Muscle of leg (tissue), 11 donors: ENCODE measurements around the gene MKNK2. TPM values are rescaled to one million over a fixed set of nuclear protein-coding genes. Genes with fewer than 3 reads are reported as not detected.
"Not testable (repeated sequence)": the region's sequence is repeated elsewhere in the genome, so short reads cannot be mapped to it uniquely, and the experiment has no call there.

Source experiments
- DNase-seq: peaks from one replicate; pipeline ENCODE4 v3.0.0; 2013
- H3K27ac ChIP-seq: one replicate; pipeline ENCODE4 v1.5.1; 2013; ENCODE audit warnings: mild to moderate bottlenecking, low read length, control low read depth
- H3K27me3 ChIP-seq: one replicate; pipeline ENCODE4 v1.6.1; 2013; ENCODE audit warnings: low read length; ENCODE audit not compliant: control insufficient read depth, insufficient read depth
- H3K36me3 ChIP-seq: one replicate; pipeline ENCODE4 v1.6.1; 2013; ENCODE audit warnings: low read length; ENCODE audit not compliant: control insufficient read depth, insufficient read depth
- H3K4me1 ChIP-seq: one replicate; pipeline ENCODE4 v1.6.1; 2013; ENCODE audit warnings: low read length; ENCODE audit not compliant: control insufficient read depth, insufficient read depth
- H3K4me3 ChIP-seq: one replicate; pipeline ENCODE4 v1.5.1; 2013; ENCODE audit warnings: low read length, control low read depth
- H3K9me3 ChIP-seq: replicated peaks from 2 replicates; pipeline ENCODE4 v1.6.1; 2013; ENCODE audit warnings: low read depth, low read length; ENCODE audit not compliant: control insufficient read depth
- WGBS: methylation state at CpG from one replicate; pipeline ENCODE4 v1.1.5; 2013; ENCODE audit warnings: missing lambda C conversion rate; ENCODE audit not compliant: insufficient coverage; 5-methylcytosine and 5-hydroxymethylcytosine counted together
- polyA plus RNA-seq, 8 donors: library from polyadenylated mRNA; unstranded; fragments of 120-200 nt; gene quantifications; one replicate each; pipeline versions ENCODE4 v1.2.1 to v1.2.3, GENCODE V29; 2013; ENCODE audit warnings: inconsistent platforms in 1 of 8, low replicate concordance in 1 of 8; ENCODE audit not compliant: insufficient read length in 8 of 8, insufficient read depth in 1 of 8
- total RNA-seq: library from RNA; stranded (reverse); fragments of 120-200 nt; gene quantifications from one replicate; pipeline ENCODE4 v1.2.4, GENCODE V29; 2013

Gene MKNK2
- total and polyA plus RNA-seq, 9 donors: 56.9 to 115 (median 75.3) TPM

DNA sequence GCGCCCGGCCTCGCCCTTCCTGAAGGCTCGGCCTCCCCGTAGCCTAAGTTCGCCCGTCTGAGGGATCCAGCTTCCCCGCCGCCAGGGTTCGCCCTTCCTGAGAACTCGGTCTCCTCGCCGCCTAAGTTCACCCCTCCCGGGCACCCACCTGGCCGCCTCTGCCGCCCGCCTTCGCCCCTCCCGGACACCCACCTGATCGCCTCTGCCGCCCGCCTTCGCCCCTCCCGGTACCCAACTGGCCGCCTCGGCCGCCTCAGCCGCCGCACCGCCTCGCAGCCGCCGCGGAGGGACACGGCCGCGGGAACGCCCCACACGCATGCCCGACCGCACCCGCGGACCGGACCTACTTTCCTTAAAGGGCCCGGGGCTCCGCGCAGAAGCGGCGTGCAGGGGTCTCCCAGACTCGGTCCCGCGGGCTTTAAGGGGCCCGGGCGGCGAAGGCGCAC, 45.0 kb upstream of the MKNK2 start, which contains the start of gene MOB3A:
Gene MOB3A (minus strand): TSS at position 293 of the 446 bp plus-strand sequence. CDS start 17,766 bp downstream, outside the sequence.
- DNase-seq: peak; percentile 97
- Histone ChIP-seq H3K4me1 (peaks cover 28% of the 10 kb centered on the region), H3K27me3 (no peaks in the 10 kb centered on the region), H3K9me3 (no peaks in the 10 kb centered on the region), H3K27ac (peak within 1 kb of the TSS; percentile 92), H3K36me3 (peaks cover 40% of the 10 kb centered on the region), H3K4me3 (peak within 1 kb of the TSS; percentile 78)
- WGBS: under 1% methylated on average over 56 of the region's 56 CpGs

DNA sequence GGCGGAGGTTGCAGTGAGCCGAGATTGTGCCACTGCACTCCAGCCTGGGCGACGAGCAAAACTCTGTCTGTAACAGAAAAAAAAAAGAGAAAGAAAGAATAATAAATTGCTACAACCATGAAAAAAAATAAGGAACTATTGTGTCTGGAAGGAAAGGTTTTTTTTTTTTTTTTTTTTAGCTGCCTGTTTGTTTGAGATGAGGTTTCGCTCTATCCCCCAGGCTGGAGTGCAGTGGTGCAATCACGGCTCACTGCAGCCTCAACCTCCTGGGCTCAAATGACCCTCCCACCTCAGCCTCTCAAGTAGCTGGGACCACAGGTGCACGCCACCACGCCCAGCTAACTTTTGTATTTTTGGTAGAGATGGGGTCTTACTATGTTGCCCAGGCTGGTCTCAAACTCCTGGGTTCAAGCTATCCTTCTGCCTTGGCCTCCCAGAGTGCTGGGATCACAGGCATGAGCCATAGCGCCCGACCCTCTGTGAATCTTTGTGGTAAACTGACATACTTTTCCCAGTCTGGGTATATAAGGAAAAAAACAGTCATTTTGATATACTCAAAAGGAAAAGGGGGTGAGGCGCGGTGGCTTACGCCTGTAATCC, 41.0 kb upstream of the MKNK2 start:
- not testable (repeated sequence) for H3K4me3 ChIP-seq, DNase-seq, H3K27ac ChIP-seq, H3K9me3 ChIP-seq, H3K27me3 ChIP-seq
- H3K36me3 ChIP-seq: peaks cover 23% of the 10 kb centered on the region
- H3K4me1 ChIP-seq: peaks cover 38% of the 10 kb centered on the region
- WGBS: no CpG with 5 or more reads among the region's 13 CpGs

DNA sequence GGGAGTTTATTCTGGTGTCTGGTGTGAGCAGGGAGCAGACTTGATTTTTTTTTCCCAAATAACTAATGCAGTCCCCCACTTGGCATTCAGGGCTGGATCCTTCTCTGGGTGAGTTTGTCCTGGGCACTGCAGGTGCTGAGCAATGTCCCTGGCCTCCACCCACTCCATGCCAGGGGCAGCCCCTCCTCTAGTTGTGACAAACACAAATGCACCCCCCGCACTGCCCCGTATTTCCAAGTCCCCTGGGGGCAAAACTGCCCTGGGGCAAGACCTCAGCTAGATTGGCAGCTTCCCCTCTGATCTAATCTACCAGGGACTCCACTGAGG, 38.6 kb upstream of the MKNK2 start:
- DNase-seq: no peak
- H3K36me3 ChIP-seq: peaks cover 34% of the 10 kb centered on the region
- no peaks in the 10 kb centered on the region for H3K9me3 ChIP-seq
- H3K4me1 ChIP-seq: peaks cover 29% of the 10 kb centered on the region
- WGBS: 35% methylated on average over 2 of the region's 2 CpGs
- H3K4me3 ChIP-seq: no peak overlapping the region
- H3K27ac ChIP-seq: peak overlapping the region; percentile 9
- no peaks in the 10 kb centered on the region for H3K27me3 ChIP-seq

DNA sequence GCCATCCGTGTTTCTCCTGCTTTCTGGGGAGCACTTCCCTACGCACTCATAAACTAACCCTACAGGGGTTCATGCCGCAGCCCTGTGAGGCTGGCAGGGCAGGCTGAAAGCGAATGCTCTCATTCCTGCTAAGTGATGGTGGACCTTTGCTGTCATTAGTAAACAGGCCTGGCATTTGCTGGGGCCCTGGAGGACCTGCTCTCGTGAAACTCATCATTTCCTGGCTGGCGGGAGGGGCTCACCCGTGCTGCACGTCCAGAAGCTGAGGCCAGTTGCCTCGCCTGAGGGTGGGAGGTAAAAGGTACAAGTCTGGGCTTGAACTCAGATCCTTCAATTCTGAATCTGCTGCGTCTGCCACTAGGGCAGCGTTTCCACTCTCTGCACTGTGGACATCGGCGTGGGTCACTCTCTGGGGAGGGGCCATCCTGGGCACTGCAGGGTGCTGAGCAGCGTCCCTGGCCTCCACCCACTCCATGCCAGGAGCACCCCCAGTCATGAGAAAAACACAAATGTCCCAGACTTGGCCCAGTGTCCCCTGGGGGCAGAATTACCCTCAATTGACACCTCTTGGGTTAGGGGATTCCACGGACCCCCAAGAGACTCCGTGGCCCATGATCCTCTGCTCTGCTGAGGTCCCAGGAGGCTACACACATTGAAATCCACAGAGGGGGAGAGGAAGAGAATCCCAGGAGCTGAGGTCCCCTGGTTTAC, 38.1 kb upstream of the MKNK2 start:
- H3K27me3 ChIP-seq: no peaks in the 10 kb centered on the region
- H3K36me3 ChIP-seq: peaks cover 31% of the 10 kb centered on the region
- no peak overlapping the region for H3K4me3 ChIP-seq
- WGBS: 67% methylated on average over 9 of the region's 16 CpGs
- peaks cover 24% of the 10 kb centered on the region for H3K4me1 ChIP-seq
- no peak for DNase-seq
- H3K9me3 ChIP-seq: no peaks in the 10 kb centered on the region
- H3K27ac ChIP-seq: peak overlapping the region; percentile 9

DNA sequence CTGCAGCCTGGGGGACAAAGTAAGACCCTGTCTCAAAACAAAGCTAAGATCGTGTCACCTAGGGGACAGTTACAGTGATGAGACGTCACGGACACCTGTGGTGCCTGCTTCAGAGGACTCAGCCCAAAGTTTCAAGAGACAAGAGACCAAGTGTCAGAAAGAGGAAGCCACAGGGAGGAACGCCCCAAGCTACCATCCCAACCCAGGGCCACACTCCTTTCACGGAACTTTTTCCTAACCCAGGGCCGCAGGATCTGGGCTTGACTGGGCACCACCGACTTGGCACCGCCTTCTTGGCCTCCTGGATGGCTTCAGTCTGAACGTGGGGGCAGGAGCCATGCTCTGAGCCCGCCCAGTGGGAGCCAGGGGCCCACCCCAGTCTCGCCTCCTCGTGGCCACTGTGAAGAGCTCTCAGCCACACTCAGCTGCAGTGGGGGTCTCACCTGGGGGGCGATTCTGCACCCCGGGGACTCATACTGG, 36.6 kb upstream of the MKNK2 start:
- no peak overlapping the region for H3K27ac ChIP-seq
- H3K36me3 ChIP-seq: peaks cover 28% of the 10 kb centered on the region
- H3K9me3 ChIP-seq: no peaks in the 10 kb centered on the region
- H3K27me3 ChIP-seq: no peaks in the 10 kb centered on the region
- DNase-seq: no peak
- H3K4me3 ChIP-seq: no peak overlapping the region
- peaks cover 27% of the 10 kb centered on the region for H3K4me1 ChIP-seq
- 73% methylated on average over 10 of the region's 14 CpGs for WGBS

DNA sequence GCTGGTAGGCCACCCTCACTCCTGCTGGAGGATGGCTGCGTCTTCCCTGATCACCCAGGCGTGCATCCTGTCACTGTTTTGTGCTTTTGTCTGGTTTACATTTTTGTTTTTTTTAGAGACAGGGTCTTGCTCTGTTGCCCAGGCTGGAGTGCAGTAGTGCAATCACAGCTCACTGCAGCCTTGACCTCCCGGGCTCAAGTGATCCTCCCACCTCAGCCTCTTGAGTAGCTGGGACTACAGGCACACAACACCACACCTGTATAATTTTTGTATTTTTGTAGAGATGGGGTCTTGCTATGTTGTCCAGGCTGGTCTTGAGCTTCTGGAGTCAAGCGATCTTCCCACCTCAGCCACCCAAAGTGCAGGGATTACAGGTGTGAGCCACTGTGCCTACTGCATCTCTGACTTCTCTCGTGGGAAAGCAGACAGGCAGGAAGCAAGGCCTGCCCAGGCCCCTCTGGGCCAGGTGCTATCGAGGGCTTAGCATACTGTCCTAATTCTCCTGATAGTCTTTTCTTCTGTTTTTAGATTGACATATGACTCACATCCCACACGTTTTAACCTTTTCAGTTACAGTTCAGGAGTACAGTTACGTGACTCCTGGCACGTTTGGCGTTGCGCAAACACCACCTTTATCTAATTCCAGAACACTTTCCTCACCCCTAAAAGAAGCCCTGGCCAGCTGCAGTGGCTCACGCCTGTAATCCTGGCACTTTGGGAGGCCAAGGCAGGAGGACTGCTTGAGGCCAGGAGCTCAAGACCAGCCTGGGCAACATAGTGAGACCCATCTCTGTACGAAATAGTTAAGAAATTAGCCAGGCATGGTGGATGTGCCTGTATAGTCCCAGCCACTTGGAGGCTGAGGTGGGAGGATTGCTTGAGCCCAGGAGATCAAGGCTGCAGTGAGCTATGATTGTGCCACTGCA, 35.9 kb upstream of the MKNK2 start:
- peaks cover 27% of the 10 kb centered on the region for H3K4me1 ChIP-seq
- not testable (repeated sequence) for H3K4me3 ChIP-seq, H3K27ac ChIP-seq, DNase-seq, H3K27me3 ChIP-seq, H3K9me3 ChIP-seq
- 72% methylated on average over 10 of the region's 13 CpGs for WGBS
- peaks cover 28% of the 10 kb centered on the region for H3K36me3 ChIP-seq

DNA sequence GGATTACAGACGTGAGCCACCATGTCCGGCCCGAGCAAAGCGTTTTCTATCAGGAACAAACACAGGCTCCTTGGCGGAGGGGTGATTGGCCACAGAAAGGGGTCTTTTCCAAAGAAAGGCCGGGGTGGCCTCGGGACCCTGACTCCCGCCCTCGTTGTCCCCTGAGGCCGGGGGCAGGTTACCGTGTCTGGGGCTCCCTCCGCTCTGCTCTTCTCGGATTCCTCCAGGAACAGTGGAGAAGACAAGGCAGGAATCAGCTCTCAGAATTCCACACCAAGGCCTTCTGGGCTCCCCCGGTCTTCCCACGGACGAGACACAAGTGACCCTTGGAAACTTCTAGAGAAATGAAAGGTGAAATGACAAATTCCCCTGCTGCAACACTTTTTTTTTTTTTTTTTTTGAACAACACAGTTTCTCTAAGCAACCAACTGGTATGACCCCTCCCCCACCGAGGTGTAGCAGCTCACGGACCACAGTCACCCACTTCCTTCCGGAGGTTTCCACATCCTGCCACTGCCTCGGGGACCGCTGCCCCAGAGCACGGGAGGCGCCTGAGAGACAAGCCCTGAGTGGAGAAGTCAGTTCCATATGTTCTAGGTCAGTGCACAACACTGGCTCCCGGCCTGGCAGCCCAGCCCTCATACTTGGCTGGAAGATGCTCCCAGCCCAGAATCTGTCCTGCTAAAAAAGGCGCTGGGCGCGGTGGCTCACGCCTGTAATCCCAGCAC, 34.1 kb upstream of the MKNK2 start:
- Histone ChIP-seq H3K4me3 (no peak overlapping the region), H3K36me3 (peaks cover 39% of the 10 kb centered on the region), H3K4me1 (peaks cover 16% of the 10 kb centered on the region), H3K9me3 (no peaks in the 10 kb centered on the region), H3K27ac (peak overlapping the region; percentile 31), H3K27me3 (no peaks in the 10 kb centered on the region)
- peak; percentile 68 for DNase-seq
- WGBS: 79% methylated on average over 18 of the region's 28 CpGs

DNA sequence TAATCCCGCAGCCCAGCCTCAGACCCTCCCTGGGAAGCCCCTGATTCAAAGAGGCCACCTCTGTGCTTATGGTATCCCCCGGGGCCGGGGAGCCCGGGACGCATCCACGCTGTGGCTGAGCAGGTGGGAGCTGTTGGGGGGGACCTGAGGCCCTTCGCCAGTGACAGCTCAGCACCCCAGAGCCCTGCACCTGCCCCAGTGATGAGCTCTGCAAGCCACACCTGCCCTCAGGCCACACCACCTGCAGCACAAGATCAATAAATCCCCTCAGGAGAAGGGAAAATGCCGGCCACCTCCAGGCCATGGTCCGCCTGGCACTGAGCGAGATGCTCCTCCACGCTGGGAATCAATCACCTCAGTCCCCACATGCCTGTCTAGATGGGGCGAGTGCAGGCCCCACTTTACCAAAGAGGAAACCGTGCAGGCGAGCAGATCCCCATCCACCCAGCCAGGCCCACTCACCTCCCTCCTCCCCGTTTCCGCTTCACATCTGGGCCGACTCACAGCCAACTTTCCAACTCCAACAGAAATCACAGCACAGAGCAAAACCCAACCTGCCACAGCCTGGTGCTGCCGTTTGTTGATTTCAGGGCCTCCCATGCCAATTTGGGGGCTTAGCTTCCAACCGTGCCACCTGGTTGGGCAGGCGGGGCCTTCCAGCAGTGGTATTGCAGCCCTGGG, 32.3 kb upstream of the MKNK2 start:
- Histone ChIP-seq H3K9me3 (no peaks in the 10 kb centered on the region), H3K27me3 (no peaks in the 10 kb centered on the region), H3K4me1 (peaks cover 6% of the 10 kb centered on the region), H3K36me3 (peaks cover 52% of the 10 kb centered on the region), H3K27ac (peak overlapping the region; percentile 75), H3K4me3 (no peak overlapping the region)
- DNase-seq: peak; percentile 85
- WGBS: 36% methylated on average over 15 of the region's 20 CpGs
